ENCODE data around the gene GABRR3. TPM values are rescaled to one million over a fixed set of nuclear protein-coding genes. Genes with fewer than 3 reads are reported as not detected.
A peak's percentile ranks its signal among the peaks of the same experiment; 100 is the strongest.

Gene GABRR3
- total and polyA plus RNA-seq, 5 donors: not detected

DNA sequence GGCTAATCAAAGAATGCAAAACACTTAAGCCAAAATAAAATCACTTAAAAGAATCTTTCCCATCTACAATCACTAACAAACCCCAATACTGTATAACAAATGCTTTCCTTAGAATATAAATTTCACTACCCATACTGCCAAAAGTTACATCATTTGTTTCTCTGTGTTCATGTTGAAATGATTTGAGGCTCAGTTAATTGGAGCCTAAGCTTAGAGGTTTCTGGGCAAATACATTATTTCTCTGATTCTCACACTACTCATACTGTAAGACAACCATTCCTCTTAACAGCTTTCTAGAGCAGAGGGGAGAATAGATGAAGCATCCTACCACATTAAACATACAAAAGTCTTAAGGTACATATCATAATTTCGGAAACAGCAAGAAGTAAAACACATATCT, 65.0 kb downstream of the GABRR3 start:
- Histone ChIP-seq H3K4me3 (ENCODE audit: low read length) (no peak overlapping the region), H3K27me3 (ENCODE audit: control insufficient read depth, insufficient read depth) (no peaks in the 10 kb centered on the region), H3K27ac (ENCODE audit: low read length) (no peak overlapping the region), H3K4me1 (ENCODE audit: control insufficient read depth, insufficient read depth, low read length) (peaks cover 3% of the 10 kb centered on the region), H3K9me3 (ENCODE audit: control insufficient read depth, low read length) (no peaks in the 10 kb centered on the region)
- intact Hi-C loops (cut with DNase I): no loop called here
- ATAC-seq (no peak), DNase-seq (no peak)
- 91% methylated on average over 1 of the region's 1 CpG for WGBS

DNA sequence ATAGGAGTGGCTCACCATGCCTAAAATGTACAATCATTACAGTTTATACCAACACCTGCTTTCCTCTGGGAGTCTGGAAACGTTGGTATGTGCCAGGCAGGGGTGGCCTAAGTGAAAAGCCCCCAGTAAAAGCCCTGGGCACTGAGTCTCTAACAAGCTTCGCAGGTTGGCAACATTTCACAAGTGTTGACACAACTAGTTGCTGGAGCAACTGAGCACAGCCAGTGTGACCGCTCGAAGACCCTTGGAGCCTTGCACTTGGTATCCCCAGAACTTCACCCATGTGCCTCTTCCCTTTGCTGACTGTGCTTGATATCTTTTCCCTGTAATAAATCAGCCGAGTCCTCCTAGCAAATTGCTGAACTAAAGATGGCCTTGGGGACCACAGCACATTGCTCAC, 65.6 kb downstream of the GABRR3 start:
- intact Hi-C loops (cut with DNase I): no loop called here

DNA sequence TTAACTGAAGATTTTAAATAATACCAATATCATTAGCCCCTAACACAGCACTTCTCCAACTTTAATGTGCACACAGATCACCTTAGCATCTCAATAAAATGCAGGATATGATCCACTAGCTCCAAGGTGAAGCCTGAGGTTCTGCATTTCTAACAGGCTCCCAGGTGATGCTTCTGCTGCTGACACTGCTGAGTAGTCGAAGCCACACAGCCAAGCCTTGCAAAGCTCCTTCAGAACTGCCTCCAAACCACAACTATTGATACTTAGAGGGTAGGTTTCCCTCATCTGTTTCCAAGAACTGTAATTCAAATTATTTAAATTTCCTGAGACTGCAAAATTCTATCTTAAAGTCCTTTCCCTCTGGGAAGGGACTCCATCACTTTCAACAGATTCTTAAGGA, 66.7 kb downstream of the GABRR3 start:
- peaks cover 3% of the 10 kb centered on the region for H3K4me1 ChIP-seq (ENCODE audit: control insufficient read depth, insufficient read depth, low read length)
- no peak overlapping the region for H3K4me3 ChIP-seq (ENCODE audit: low read length)
- WGBS: 95% methylated on average over 1 of the region's 1 CpG
- no peak for ATAC-seq
- no peak for DNase-seq
- H3K27me3 ChIP-seq (ENCODE audit: control insufficient read depth, insufficient read depth): no peaks in the 10 kb centered on the region
- intact Hi-C loops (cut with DNase I): no loop called here
- no peak overlapping the region for H3K27ac ChIP-seq (ENCODE audit: low read length)
- no peaks in the 10 kb centered on the region for H3K9me3 ChIP-seq (ENCODE audit: control insufficient read depth, low read length)

More for the DNA sequence above, 65.6 kb downstream of the GABRR3 start:
- no peak overlapping the region for H3K4me3 ChIP-seq (ENCODE audit: low read length)
- no peak overlapping the region for H3K27ac ChIP-seq (ENCODE audit: low read length)
- 80% methylated on average over 5 of the region's 5 CpGs for WGBS
- no peak for DNase-seq
- H3K9me3 ChIP-seq (ENCODE audit: control insufficient read depth, low read length): no peaks in the 10 kb centered on the region
- no peak for ATAC-seq
- H3K27me3 ChIP-seq (ENCODE audit: control insufficient read depth, insufficient read depth): no peaks in the 10 kb centered on the region
- H3K4me1 ChIP-seq (ENCODE audit: control insufficient read depth, insufficient read depth, low read length): peaks cover 3% of the 10 kb centered on the region

DNA sequence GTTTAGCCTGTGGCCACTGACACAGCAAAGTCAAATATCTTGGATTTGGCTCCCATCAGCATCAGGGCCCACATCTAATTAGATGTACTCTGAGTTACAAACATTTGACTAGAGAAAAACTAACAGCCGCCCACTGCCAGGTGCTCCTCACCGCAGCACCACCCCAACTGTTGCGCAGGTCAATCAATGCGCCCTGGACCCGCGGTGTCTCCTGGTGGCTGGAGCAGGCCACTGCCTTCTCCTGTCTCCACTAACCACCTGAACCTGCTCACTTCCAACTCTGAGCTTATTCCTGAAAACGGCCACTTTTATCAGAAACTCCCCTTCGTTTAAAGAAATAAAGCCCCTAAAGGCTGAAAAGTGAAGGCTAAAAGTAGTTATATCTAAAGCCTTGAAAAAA, 67.1 kb downstream of the GABRR3 start:
- H3K4me3 ChIP-seq (ENCODE audit: low read length): no peak overlapping the region
- no peaks in the 10 kb centered on the region for H3K27me3 ChIP-seq (ENCODE audit: control insufficient read depth, insufficient read depth)
- ATAC-seq (no peak), DNase-seq (peak in 1 of 3 donors; percentile 44)
- no peaks in the 10 kb centered on the region for H3K9me3 ChIP-seq (ENCODE audit: control insufficient read depth, low read length)
- 94% methylated on average over 8 of the region's 8 CpGs for WGBS
- peaks cover 3% of the 10 kb centered on the region for H3K4me1 ChIP-seq (ENCODE audit: control insufficient read depth, insufficient read depth, low read length)
- intact Hi-C loops (cut with DNase I): no loop called here
- H3K27ac ChIP-seq (ENCODE audit: low read length): no peak overlapping the region

DNA sequence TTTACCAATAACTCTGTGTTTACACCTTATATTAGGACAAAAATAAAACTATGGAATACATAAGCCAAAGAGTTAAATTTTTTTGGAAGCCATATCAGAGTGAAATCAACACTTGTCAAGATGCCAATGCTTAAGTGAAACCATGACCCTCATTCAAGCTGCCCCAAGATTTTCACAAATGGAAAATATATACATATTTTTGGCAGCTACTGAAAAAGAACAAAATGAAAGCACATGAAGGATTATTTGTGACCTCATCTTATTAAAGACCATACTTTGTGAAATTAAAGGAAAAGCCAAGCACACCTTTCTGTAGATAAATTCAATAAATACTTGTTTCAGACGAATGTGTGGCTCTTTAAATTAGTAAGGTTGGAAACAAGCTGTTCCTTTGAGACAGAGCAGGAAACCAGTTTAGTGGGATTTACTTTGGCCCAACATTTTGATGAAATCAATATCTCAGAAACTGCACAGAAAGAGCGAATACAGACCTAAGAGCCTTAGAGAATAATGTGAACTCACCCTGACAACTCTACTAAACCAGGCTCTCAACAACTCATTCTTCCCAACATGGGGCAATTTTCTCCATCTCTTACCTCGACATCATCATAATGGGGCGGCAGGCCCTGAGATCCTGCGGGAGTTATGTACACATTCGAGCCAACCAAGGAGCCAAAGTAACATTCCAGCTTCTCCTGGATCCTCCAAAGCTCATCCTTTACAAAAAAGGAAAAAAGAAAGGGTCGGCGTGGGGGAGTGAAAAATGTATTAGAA, 73.9 kb downstream of the GABRR3 start:
- intact Hi-C loops (cut with DNase I): no loop called here
- 80% methylated on average over 8 of the region's 8 CpGs for WGBS
- ATAC-seq: no peak
- no peak overlapping the region for H3K27ac ChIP-seq (ENCODE audit: low read length)
- no peak for DNase-seq
- H3K27me3 ChIP-seq (ENCODE audit: control insufficient read depth, insufficient read depth): no peaks in the 10 kb centered on the region
- no peaks in the 10 kb centered on the region for H3K4me1 ChIP-seq (ENCODE audit: control insufficient read depth, insufficient read depth, low read length)
- H3K4me3 ChIP-seq (ENCODE audit: low read length): no peak overlapping the region
- no peaks in the 10 kb centered on the region for H3K9me3 ChIP-seq (ENCODE audit: control insufficient read depth, low read length)

DNA sequence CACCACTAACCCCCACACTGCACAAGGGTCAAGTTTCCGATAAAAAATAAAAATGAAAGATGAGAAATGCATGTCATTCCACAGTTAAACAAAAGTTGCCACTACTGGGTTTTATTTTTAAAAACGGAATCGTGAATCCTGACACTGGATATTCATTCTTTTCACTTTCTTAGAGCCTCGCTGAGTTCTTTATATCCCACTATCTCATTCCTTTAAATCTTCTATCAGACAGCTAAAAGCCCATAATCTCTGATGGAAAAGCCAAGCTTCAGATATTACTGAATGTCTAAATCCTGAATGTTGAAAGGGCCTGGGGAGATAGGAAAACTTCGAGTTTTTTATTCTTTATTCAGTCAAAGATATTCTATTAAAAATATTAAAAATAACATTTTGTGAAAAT, 74.6 kb downstream of the GABRR3 start:
- H3K27ac ChIP-seq (ENCODE audit: low read length): no peak overlapping the region
- H3K9me3 ChIP-seq (ENCODE audit: control insufficient read depth, low read length): no peaks in the 10 kb centered on the region
- H3K4me1 ChIP-seq (ENCODE audit: control insufficient read depth, insufficient read depth, low read length): no peaks in the 10 kb centered on the region
- no peak overlapping the region for H3K4me3 ChIP-seq (ENCODE audit: low read length)
- ATAC-seq: no peak
- DNase-seq: no peak
- WGBS: 78% methylated on average over 5 of the region's 5 CpGs
- intact Hi-C loops (cut with DNase I): no loop called here
- H3K27me3 ChIP-seq (ENCODE audit: control insufficient read depth, insufficient read depth): no peaks in the 10 kb centered on the region

DNA sequence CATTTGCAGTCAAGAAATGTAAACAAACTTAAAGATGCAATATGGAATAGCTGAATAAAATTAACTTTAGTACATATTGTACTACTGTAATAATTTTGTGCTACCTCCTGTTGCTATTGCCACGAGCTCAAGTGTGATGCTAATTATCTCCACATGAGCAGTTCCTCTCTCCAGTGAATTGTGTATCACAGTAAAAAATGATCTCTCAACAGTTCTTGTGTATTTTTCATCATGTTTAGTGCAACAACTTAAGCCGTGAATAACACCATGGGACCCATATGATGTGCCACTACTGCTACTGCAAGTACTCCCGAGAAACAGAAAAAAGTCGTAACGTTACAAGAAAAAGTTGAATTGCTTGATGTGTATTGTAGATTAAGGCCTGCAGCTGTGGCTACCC, 75.2 kb downstream of the GABRR3 start:
- no peak overlapping the region for H3K27ac ChIP-seq (ENCODE audit: low read length)

DNA sequence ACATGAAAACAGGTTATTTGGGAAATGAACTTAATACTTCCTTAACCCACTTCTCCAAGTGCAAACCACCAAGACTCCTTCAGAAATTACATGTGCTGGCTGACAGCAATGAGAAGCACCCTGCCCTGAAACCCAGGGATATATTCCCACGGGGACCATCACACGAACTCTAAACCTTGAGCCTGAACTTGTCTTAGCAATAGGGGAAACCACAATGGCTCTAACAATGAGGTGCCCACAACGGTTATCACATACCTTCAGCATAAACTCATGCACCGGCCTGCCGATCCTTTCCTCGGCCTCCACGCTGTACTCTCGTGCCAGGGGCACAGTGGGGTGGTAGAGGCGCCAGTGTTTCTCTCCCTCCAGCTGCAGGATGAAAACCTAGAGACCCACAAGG, 76.3 kb downstream of the GABRR3 start:
- DNase-seq (no peak), ATAC-seq (no peak)
- Histone ChIP-seq H3K27me3 (ENCODE audit: control insufficient read depth, insufficient read depth) (no peaks in the 10 kb centered on the region), H3K4me1 (ENCODE audit: control insufficient read depth, insufficient read depth, low read length) (no peaks in the 10 kb centered on the region), H3K27ac (ENCODE audit: low read length) (no peak overlapping the region), H3K4me3 (ENCODE audit: low read length) (no peak overlapping the region), H3K9me3 (ENCODE audit: control insufficient read depth, low read length) (no peaks in the 10 kb centered on the region)
- intact Hi-C loops (cut with DNase I): no loop called here
- 94% methylated on average over 9 of the region's 9 CpGs for WGBS

More for the DNA sequence above, 75.2 kb downstream of the GABRR3 start:
- ATAC-seq (no peak), DNase-seq (no peak)
- Histone ChIP-seq H3K9me3 (ENCODE audit: control insufficient read depth, low read length) (no peaks in the 10 kb centered on the region), H3K27me3 (ENCODE audit: control insufficient read depth, insufficient read depth) (no peaks in the 10 kb centered on the region), H3K4me3 (ENCODE audit: low read length) (no peak overlapping the region), H3K4me1 (ENCODE audit: control insufficient read depth, insufficient read depth, low read length) (no peaks in the 10 kb centered on the region)
- intact Hi-C loops (cut with DNase I): no loop called here
- WGBS: 93% methylated on average over 5 of the region's 5 CpGs

DNA sequence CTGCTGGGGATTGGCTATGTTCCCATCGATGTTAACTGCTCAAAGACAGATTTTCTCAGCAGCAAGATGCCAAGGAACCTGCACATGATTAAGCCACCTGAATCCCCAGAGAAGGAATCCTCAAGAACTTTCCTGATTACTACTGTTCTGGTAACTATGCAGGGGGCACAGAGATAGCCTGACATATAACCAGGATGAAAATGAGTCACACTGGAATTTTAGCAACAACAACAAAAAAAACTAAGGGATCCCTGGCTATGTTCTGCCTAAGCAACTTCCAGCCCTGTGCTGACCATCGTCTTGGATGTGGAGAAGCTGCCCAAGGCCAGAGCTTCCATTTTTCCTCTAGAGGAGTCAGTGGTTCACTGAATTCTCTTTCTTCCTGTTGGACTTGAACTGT, 76.7 kb downstream of the GABRR3 start:
- Histone ChIP-seq H3K27ac (ENCODE audit: low read length) (no peak overlapping the region), H3K4me1 (ENCODE audit: control insufficient read depth, insufficient read depth, low read length) (no peaks in the 10 kb centered on the region), H3K9me3 (ENCODE audit: control insufficient read depth, low read length) (no peaks in the 10 kb centered on the region), H3K27me3 (ENCODE audit: control insufficient read depth, insufficient read depth) (no peaks in the 10 kb centered on the region), H3K4me3 (ENCODE audit: low read length) (no peak overlapping the region)
- intact Hi-C loops (cut with DNase I): no loop called here
- no peak for ATAC-seq
- WGBS: 90% methylated on average over 2 of the region's 2 CpGs
- DNase-seq: no peak

DNA sequence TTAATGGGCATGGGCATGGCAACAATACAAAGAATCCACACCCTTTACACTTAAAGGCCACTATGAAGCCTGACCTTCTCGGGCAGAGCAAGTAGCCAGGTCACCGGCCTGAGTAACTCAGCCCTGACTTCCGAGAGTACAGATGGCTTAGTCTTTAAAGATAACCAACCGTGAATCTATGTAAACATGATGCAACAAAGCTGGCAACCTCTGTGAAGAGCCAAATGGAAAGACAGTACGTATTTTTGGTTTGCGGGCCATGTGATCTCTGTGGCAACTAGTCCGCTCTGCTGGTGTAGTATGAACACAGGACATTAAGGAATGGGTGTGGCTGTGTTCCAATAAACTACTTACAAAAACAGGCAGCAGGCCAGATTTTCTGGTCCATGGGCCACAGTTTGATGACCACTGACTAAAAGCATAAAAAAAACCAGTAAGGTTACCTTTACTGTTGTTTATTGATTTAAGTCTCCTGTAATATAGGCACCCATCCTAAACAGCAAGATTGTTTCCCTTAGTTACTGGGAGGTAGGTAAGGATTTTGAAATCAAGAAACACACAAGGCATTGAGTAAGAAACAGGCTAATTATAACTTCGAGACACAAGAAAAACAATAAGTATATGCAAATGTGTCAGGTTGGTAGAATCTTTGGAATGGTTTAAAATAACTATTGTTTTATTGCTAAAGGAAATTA, 77.4 kb downstream of the GABRR3 start:
- intact Hi-C loops (cut with DNase I): no loop called here
- no peak overlapping the region for H3K4me3 ChIP-seq (ENCODE audit: low read length)

DNA sequence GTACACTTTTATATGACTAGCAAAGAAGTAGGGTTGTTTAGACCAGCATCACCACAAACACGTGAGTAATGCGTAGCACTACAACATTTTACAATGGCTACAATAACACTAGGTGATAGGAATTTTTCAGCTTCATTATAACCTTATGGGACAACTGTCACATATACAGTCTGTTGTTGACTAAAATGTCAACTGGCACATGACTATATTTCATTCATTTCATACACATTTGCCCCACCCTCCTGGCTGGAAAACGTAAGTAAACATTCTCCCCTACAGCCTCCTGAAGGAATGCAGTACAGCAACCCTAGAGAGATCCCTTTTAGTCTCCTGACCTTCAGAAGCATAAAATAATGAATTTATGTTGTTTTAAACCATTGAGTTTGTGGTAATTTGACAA, 79.1 kb downstream of the GABRR3 start:
- ATAC-seq (no peak), DNase-seq (no peak)
- H3K4me3 ChIP-seq (ENCODE audit: low read length): no peak overlapping the region
- no peaks in the 10 kb centered on the region for H3K4me1 ChIP-seq (ENCODE audit: control insufficient read depth, insufficient read depth, low read length)
- no peak overlapping the region for H3K27ac ChIP-seq (ENCODE audit: low read length)
- intact Hi-C loops (cut with DNase I): no loop called here
- no peaks in the 10 kb centered on the region for H3K9me3 ChIP-seq (ENCODE audit: control insufficient read depth, low read length)
- H3K27me3 ChIP-seq (ENCODE audit: control insufficient read depth, insufficient read depth): no peaks in the 10 kb centered on the region
- 87% methylated on average over 3 of the region's 3 CpGs for WGBS

More for the DNA sequence above, 77.4 kb downstream of the GABRR3 start:
- Histone ChIP-seq H3K27ac (ENCODE audit: low read length) (no peak overlapping the region), H3K4me1 (ENCODE audit: control insufficient read depth, insufficient read depth, low read length) (no peaks in the 10 kb centered on the region), H3K9me3 (ENCODE audit: control insufficient read depth, low read length) (no peaks in the 10 kb centered on the region), H3K27me3 (ENCODE audit: control insufficient read depth, insufficient read depth) (no peaks in the 10 kb centered on the region)
- DNase-seq: no peak
- WGBS: 80% methylated on average over 8 of the region's 8 CpGs
- peak; percentile 26 to 35 for ATAC-seq
